Progenitor cell of endocrine pancreas (in vitro differentiated cells): ENCODE measurements around the gene PPM1H. TPM values are rescaled to one million over a fixed set of nuclear protein-coding genes. Genes with fewer than 3 reads are reported as not detected.
A peak's percentile ranks its signal among the peaks of the same experiment; 100 is the strongest.

Experiments used
- DNase-seq: peaks from one replicate; pipeline ENCODE4 v3.0.0; 2021; ENCODE audit warnings: low spot score; ENCODE audit not compliant: unreplicated experiment
- H3K27ac Mint-ChIP-seq: 2 replicates; pipeline ENCODE4 v1.8.0; 2021; ENCODE audit warnings: mild to moderate bottlenecking, moderate library complexity, mixed read lengths
- H3K27me3 Mint-ChIP-seq: 2 replicates; pipeline ENCODE4 v1.8.0; 2021; ENCODE audit warnings: mixed read lengths
- H3K36me3 Mint-ChIP-seq: 2 replicates; pipeline ENCODE4 v1.8.0; 2022; ENCODE audit warnings: mixed read lengths; ENCODE audit not compliant: insufficient read depth
- H3K4me1 Mint-ChIP-seq: 2 replicates; pipeline ENCODE4 v1.8.0; 2021; ENCODE audit warnings: low read depth, mixed read lengths
- H3K4me3 Mint-ChIP-seq: 2 replicates; pipeline ENCODE4 v1.8.0; 2021; ENCODE audit warnings: low read depth, mild to moderate bottlenecking, moderate library complexity, mixed read lengths
- H3K9me3 Mint-ChIP-seq: 2 replicates; pipeline ENCODE4 v1.8.0; 2021; ENCODE audit warnings: low read depth, mixed read lengths
- CTCF ChIP-seq: fragments of 200-600 bp; sonication (generic); IDR thresholded peaks from one replicate; pipeline ENCODE4 v1.5.0; 2021; ENCODE audit warnings: antibody characterized with exemption, mild to moderate bottlenecking; ENCODE audit not compliant: unreplicated experiment
- total RNA-seq: library from RNA; stranded (reverse); gene quantifications from 2 replicates; pipeline ENCODE4 v1.2.1, GENCODE V29; 2021

The PPM1H gene
- total RNA-seq, 1 donor from 2014 or later: 25.4 TPM

DNA sequence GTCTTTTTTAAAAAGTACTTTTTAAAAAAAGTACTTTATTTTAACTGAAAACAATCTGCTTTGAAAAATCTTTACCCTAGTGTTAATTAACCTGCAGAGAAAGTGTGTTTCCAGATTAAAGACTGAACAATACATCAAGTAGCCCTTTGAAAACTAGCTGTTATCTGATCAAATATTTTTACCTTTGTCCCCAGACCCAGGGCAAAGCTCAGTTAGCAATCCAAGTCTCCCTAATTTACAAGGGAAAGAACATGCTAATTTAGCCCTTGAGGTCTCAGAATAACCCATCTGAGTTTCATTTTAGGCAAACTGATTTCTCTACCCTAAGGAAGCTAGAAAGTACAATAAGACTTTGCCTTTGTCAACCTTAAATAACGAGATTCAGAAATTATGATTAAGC is 91.2 kb downstream of the PPM1H start:
- DNase-seq: no peak
- Mint-ChIP-seq H3K27ac (peak overlapping the region; percentile 74), H3K4me3 (no peak overlapping the region), H3K27me3 (no peaks in the 10 kb centered on the region), H3K9me3 (peaks cover 3% of the 10 kb centered on the region), H3K36me3 (no peaks in the 10 kb centered on the region), H3K4me1 (peaks cover 15% of the 10 kb centered on the region)
- no peak for TF ChIP-seq CTCF

- Mint-ChIP-seq H3K36me3 (no peaks in the 10 kb centered on the region), H3K27ac (no peak overlapping the region), H3K27me3 (no peaks in the 10 kb centered on the region), H3K9me3 (peaks cover 3% of the 10 kb centered on the region), H3K4me1 (peaks cover 15% of the 10 kb centered on the region), H3K4me3 (no peak overlapping the region)
- TF ChIP-seq CTCF: no peak
- DNase-seq: no peak
Observed at GRCh38 chr12:62841846-62842245, 93.1 kb downstream of the PPM1H start.

DNA sequence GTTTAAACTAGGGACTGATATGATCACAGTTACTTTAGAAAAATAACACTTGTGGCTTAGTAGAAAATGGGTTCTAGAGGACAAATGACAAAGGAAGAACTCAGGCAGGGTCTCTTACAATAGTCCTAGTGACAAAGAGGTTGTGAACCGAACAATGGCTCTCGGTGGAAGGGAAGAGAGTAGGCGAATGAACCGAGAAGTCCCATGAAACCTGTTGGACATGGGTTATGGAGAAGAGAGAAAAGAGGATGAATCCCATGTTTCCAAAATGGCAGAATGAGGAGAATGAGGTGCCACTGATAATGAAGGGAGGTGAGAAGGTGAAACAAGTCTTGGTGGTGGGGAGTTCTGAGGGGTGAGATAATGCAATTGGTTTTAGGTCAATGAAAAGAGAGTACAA is 94.1 kb downstream of the PPM1H start:
- TF ChIP-seq CTCF: no peak
- H3K36me3 Mint-ChIP-seq: no peaks in the 10 kb centered on the region
- H3K27ac Mint-ChIP-seq: no peak overlapping the region
- H3K4me1 Mint-ChIP-seq: peaks cover 15% of the 10 kb centered on the region
- no peak overlapping the region for H3K4me3 Mint-ChIP-seq
- H3K9me3 Mint-ChIP-seq: peaks cover 3% of the 10 kb centered on the region
- no peaks in the 10 kb centered on the region for H3K27me3 Mint-ChIP-seq
- DNase-seq: no peak

GRCh38 chr12:62839869-62840660 is 94.9 kb downstream of the PPM1H start:
- DNase-seq: no peak
- H3K9me3 Mint-ChIP-seq: peaks cover 3% of the 10 kb centered on the region
- no peak for TF ChIP-seq CTCF
- no peaks in the 10 kb centered on the region for H3K27me3 Mint-ChIP-seq
- no peak overlapping the region for H3K4me3 Mint-ChIP-seq
- H3K4me1 Mint-ChIP-seq: peaks cover 15% of the 10 kb centered on the region
- H3K27ac Mint-ChIP-seq: no peak overlapping the region
- H3K36me3 Mint-ChIP-seq: no peaks in the 10 kb centered on the region

DNA sequence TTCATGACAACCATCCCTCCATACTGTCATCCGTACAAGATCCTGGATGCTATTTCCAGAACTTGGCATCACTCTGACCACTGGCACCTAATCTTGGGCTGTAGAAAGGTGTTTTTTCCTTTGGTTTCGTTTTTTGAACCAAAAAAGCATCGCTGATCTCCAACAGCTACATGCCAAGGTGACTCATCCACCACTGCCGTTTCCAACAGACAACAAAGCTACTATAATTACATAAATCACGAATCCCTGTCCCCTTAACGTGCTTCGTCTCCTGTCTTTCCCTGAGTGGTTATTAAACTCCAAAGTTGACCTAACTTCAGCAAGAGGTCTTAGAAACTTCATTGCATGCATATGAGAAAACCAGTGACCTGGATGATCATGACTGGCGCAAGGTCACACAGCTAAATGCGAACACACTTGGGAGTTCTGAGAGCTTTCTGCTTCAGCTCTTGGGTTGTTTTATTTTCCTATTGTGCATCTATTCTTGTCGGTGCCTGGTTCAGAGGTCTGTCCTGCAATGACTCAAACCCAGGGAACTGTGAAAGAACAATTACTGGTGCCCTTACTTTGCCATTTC is 99.9 kb downstream of the PPM1H start:
- H3K4me1 Mint-ChIP-seq: peaks cover 14% of the 10 kb centered on the region
- no peak for TF ChIP-seq CTCF
- no peaks in the 10 kb centered on the region for H3K9me3 Mint-ChIP-seq
- peaks cover 2% of the 10 kb centered on the region for H3K36me3 Mint-ChIP-seq
- no peaks in the 10 kb centered on the region for H3K27me3 Mint-ChIP-seq
- no peak overlapping the region for H3K4me3 Mint-ChIP-seq
- no peak overlapping the region for H3K27ac Mint-ChIP-seq
- no peak for DNase-seq
